Right kidney (tissue), 1 donor: ENCODE data around the gene SLC22A15.

Experiments
- DNase-seq: peaks from one replicate; pipeline ENCODE4 v3.0.0-alpha.2; 2016

Gene SLC22A15

DNA sequence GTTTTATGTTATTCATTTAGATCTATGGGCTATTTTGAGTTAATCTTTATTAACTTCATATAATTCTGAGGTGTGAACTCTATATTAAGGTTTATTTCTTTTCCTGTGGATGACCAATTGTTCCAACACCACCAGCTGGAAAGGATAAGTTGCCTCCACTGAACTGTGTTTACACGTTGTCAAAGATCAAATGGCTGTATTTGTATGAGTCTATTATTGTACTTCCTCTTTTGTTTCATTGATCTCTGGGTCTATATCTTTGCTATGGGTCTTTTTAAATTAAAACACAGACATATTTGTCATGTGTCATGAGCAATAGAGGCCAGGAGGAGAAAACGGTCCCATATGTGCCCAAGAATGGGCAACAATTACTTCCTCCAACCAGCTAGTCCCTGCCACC is 129.7 kb downstream of the SLC22A15 start:
- DNase-seq: no peak

DNA sequence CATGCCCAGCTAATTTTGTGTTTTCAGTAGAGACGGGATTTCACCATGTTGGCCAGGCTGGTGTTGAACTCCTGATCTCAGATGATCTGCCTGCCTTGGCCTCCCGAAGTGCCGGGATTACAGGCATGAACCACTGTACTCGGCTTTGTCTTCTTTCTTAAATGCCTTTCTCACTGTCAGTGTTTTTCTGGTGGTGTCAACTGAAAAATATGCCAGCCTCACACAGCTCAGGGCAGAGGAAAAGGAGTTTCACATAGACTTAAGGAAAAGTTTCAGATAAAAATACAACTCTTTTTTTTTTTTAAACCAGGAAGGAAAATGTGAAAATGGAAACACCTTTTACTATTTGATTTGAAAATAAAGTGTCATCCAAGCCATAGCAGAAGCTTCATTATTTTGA is 130.3 kb downstream of the SLC22A15 start:
- DNase-seq: no peak

GRCh38 chr1:116107371-116107770 is 131.1 kb downstream of the SLC22A15 start:
- no peak for DNase-seq

GRCh38 chr1:116110567-116111523 is 134.5 kb downstream of the SLC22A15 start, which contains the start of gene MAB21L3:
TSS of gene MAB21L3 (plus strand) at chr1:116111399. CDS start at chr1:116112616, 1,217 bp downstream.
- DNase-seq: no peak

- peak; percentile 19 for DNase-seq
Observed at GRCh38 chr1:116111524-116112021, 135.3 kb downstream of the SLC22A15 start.

DNA sequence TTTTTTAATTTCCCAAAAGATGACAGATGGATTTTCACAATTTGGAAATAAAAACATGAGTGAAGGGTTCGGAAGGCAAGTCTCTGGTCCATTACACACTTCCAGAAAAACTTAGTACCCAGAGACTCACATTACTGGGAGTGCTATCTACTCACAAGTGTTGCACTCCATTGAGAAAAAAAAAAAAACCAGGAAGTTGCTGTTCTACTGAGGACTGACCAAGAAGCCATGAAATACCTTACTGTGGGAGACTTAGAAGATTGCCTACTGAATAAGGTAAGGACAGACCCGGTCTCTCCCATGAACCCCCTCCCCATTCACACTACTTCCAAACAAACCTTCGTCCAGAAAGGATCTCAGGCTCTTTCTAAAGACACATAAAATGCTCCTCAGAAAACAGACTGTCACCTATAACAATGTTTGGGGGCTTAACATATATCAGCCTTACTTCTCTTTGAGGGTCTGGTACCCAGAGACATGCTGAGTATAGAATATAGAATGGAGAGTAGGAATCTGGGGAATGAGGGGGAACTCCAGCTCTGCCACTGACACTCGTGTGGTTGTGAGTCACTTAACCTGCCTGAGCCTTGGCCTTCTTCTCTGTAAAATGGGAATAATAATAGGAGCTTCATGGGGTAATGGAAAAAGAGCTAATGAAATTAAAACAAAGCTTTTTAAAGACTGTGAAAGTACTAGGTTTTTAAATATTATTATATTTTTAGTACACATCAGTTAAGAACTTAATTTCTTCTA is 136.3 kb downstream of the SLC22A15 start:
- DNase-seq: no peak

DNA sequence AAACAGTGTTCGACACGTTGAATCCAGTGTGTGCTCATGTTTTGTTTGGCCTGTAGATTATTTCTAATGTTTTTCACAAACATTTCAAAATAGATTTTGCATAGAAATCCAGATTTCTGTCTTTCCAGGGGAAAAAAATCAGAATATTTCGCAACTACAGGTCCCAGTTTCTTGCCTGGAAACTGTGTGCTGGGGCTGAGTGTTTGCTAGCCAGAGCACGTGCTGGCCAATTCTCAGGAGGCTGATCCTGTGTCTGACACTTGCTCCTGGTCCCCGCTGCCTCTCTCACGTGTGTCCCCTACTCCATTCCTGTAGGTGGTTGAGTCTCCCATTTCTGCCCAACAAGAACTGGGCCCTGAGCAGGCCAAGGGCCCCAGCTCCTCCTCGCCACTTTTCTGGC is 137.3 kb downstream of the SLC22A15 start:
- DNase-seq: no peak

DNA sequence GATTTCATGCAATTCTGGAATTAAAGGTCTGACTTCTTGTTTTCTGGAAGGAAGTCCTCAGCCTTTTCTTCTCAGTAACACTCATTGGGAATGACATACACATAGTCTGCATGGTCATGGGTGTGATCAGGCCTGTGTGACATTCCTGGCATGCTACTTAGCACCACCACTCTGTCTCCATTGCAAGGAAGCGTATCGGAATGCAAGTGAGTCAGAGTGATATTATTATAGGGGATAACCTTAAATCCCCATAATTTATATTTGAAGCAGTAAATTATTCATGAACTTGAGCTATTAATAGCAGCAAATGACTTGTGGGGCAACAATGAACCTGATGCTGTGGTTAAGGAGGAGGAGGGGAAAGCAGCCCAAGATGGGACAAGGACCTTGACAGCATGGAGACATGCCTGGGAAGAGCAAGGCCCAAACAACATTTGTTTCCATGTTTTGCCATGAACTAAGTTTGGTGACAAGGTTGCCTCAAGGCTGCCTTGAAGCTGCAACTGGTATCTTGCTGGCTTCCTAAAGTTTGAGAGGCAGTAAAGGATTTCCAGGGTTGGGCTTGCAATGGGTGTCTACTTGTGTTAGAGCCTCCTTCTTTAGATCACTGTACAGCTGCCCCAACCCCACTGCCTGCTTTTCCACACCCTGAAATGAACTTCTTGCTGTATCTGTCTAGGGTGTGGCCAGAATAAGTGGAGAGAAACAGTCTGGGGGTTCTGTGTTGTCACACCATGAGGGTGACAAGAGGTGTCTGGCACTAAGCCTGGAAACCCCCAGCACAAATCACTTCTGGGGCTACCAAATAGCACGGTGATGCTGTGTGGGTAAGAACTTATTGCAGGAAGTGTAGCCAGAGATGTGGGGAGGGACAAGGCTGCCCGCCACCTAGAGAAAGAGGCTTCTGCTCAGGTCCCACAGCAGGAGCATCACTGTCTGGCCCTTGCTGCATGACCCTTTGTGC is 139.4 kb downstream of the SLC22A15 start:
- DNase-seq: no peak

DNA sequence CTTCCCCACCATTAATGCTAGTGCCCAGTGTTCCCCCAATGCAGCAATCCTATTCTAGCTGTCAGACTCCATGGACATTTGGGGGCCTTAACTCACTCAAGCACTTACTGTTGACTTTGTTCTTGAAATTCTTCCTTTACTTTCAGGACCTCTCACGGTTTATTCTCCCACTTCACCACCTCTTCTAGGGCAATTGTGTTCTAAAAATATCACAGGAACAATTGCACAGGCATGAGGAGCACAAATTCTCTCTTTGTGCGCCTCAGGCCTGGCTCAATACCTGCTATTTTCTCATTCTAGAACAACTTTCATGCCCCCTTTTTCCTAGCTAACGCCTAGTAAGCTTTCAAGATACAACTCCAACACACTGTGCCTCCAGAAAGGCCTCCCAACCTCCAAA is 142.2 kb downstream of the SLC22A15 start:
- no peak for DNase-seq
